GM12878 (cell line): ENCODE data around the gene HNRNPAB. TPM values are rescaled to one million over a fixed set of nuclear protein-coding genes. Genes with fewer than 3 reads are reported as not detected.

Experiments
- ATAC-seq: fragments of 200-7000 bp; cut with Tn5 transposase; 3 replicates; pipeline ENCODE4 v1.9.1; 2020; ENCODE audit warnings: mild to moderate bottlenecking, moderate library complexity
- BruUV-seq: library from RNA; stranded (reverse); fragments of 400-500 nt; replicated peaks from 2 replicates; lab custom pipeline; 2021; lab: Mats Ljungman, UMichigan
- CTCF ChIA-PET: fragments of 300-600 bp; sonication (Branson Sonifier 250); formaldehyde crosslinking; extraction: SDS; loops from one replicate; lab custom pipeline; 2021; ENCODE audit warnings: inconsistent platforms; lab: Yijun Ruan, JAX
- POLR2A ChIA-PET: fragments of 350-600 bp; formaldehyde crosslinking; extraction: SDS; loops from one replicate; lab custom pipeline; 2021; ENCODE audit warnings: inconsistent platforms; lab: Charles Lee
- RAD21 ChIA-PET: fragments of 300-600 bp; sonication (Branson Sonifier 250); formaldehyde crosslinking; loops from one replicate; lab custom pipeline; 2023; ENCODE audit warnings: antibody characterized with exemption; ENCODE audit not compliant: unreplicated experiment; lab: Charles Lee
- SMC1A ChIA-PET: fragments of 300-600 bp; sonication (Branson Sonifier 250); formaldehyde crosslinking; loops from one replicate; lab custom pipeline; 2023; ENCODE audit not compliant: unreplicated experiment, uncharacterized antibody; lab: Charles Lee
- DNase-seq: peaks from one replicate; pipeline ENCODE4 v3.0.0-alpha.2; 2011; ENCODE audit warnings: low read depth, low spot score
- FAIRE-seq: peaks from 3 replicates; lab custom pipeline; 2011; peaks lifted over from hg19 to GRCh38; lab: Jason Lieb, UNC
- H2AFZ ChIP-seq: 2 replicates; pipeline ENCODE4 v1.6.0; 2011; ENCODE audit warnings: low read depth, low read length, control low read depth; ENCODE audit not compliant: control insufficient read depth
- H3K27ac ChIP-seq: 2 replicates; pipeline ENCODE4 v1.5.1; 2011; ENCODE audit warnings: control low read depth; ENCODE audit not compliant: control insufficient read depth, insufficient read depth
- H3K27me3 ChIP-seq, 2 experiments: replicated peaks in 1 of 2; 2 replicates each; pipeline versions ENCODE4 v1.6.0 to v1.6.1; 2011; ENCODE audit warnings: low read length in 1 of 2; ENCODE audit not compliant: control insufficient read depth in 2 of 2, insufficient read depth in 2 of 2
- H3K36me3 ChIP-seq, 2 experiments: 2 replicates each; pipeline ENCODE4 v1.5.1; 2011; ENCODE audit warnings: low read length in 1 of 2; ENCODE audit not compliant: control insufficient read depth in 2 of 2, insufficient read depth in 2 of 2
- H3K4me1 ChIP-seq: 2 replicates; pipeline ENCODE4 v1.6.1; 2011; ENCODE audit warnings: mild to moderate bottlenecking, low read length, moderate library complexity, mixed read lengths; ENCODE audit not compliant: control insufficient read depth, insufficient read depth
- H3K4me2 ChIP-seq: 2 replicates; pipeline ENCODE4 v1.6.0; 2011; ENCODE audit warnings: control low read depth; ENCODE audit not compliant: control insufficient read depth, insufficient read depth
- H3K4me3 ChIP-seq: fragments of 200-600 bp; sonication (generic); 2 replicates; pipeline ENCODE4 v1.5.1; 2016
- H3K79me2 ChIP-seq: 2 replicates; pipeline ENCODE4 v1.6.0; 2011; ENCODE audit warnings: low read length; ENCODE audit not compliant: control insufficient read depth, insufficient read depth
- H3K9ac ChIP-seq: 2 replicates; pipeline ENCODE4 v1.8.0; 2011; ENCODE audit warnings: low read length, control low read depth, mixed read lengths; ENCODE audit not compliant: control insufficient read depth, insufficient read depth
- H3K9me3 ChIP-seq: replicated peaks from 3 replicates; pipeline ENCODE4 v1.5.1; 2011; ENCODE audit warnings: mild to moderate bottlenecking, low read length; ENCODE audit not compliant: control insufficient read depth, insufficient read depth
- H4K20me1 ChIP-seq: 2 replicates; pipeline ENCODE4 v1.6.0; 2011; ENCODE audit not compliant: control insufficient read depth, insufficient read depth
- ATF3 ChIP-seq: IDR thresholded peaks from 2 replicates; pipeline ENCODE4 v1.6.1; 2011; ENCODE audit warnings: low read depth, mild to moderate bottlenecking, low read length, moderate library complexity, borderline replicate concordance; ENCODE audit errors: extremely low read depth
- BMI1 ChIP-seq: fragments of 450-650 bp; IDR thresholded peaks from 2 replicates; pipeline ENCODE4 v1.6.1; 2016; ENCODE audit warnings: mild to moderate bottlenecking, moderate library complexity, borderline replicate concordance
- FOXM1 ChIP-seq: IDR thresholded peaks from 2 replicates; pipeline ENCODE4 v1.6.1; 2012; ENCODE audit warnings: low read depth, mild to moderate bottlenecking, inconsistent platforms, low read length, moderate library complexity
- JUNB ChIP-seq: IDR thresholded peaks from 2 replicates; pipeline ENCODE4 v1.6.1; 2016; ENCODE audit warnings: antibody characterized with exemption, mild to moderate bottlenecking
- MEF2B ChIP-seq: fragments of 450-650 bp; IDR thresholded peaks from 2 replicates; pipeline ENCODE4 v1.6.1; 2018; ENCODE audit warnings: mild to moderate bottlenecking, moderate library complexity; ENCODE audit not compliant: partially characterized antibody, poor library complexity, severe bottlenecking
- MTA3 ChIP-seq: IDR thresholded peaks from 2 replicates; pipeline ENCODE4 v1.6.1; 2012; ENCODE audit warnings: low read length, inconsistent platforms, borderline replicate concordance
- NFIC ChIP-seq: IDR thresholded peaks from 2 replicates; pipeline ENCODE4 v1.6.1; 2012; ENCODE audit warnings: low read depth, mild to moderate bottlenecking, inconsistent platforms, low read length, moderate library complexity
- NR2C1 ChIP-seq: fragments of 450-650 bp; IDR thresholded peaks from 2 replicates; pipeline ENCODE4 v1.6.1; 2017; ENCODE audit warnings: antibody characterized with exemption, mild to moderate bottlenecking, moderate library complexity
- NR2F1 ChIP-seq: fragments of 450-650 bp; conservative IDR thresholded peaks from 2 replicates; pipeline ENCODE4 v1.6.1; 2017; ENCODE audit warnings: mild to moderate bottlenecking
- PAX8 ChIP-seq: fragments of 450-650 bp; IDR thresholded peaks from 2 replicates; pipeline ENCODE4 v1.6.1; 2017; ENCODE audit warnings: mild to moderate bottlenecking, moderate library complexity
- POLR2AphosphoS5 ChIP-seq: IDR thresholded peaks from 2 replicates; pipeline ENCODE4 v1.6.1; 2011; ENCODE audit warnings: mild to moderate bottlenecking, low read length, inconsistent platforms
- RFX5 ChIP-seq: IDR thresholded peaks from 2 replicates; pipeline ENCODE4 v1.6.1; 2011; ENCODE audit warnings: low read depth, low read length, improper control_type of control experiment
- SREBF1 ChIP-seq: IDR thresholded peaks from 2 replicates; pipeline ENCODE4 v1.6.1; 2012; ENCODE audit warnings: mild to moderate bottlenecking, low read length
- TCF3 ChIP-seq: IDR thresholded peaks from 2 replicates; pipeline ENCODE4 v1.6.1; 2012; ENCODE audit warnings: low read depth, mild to moderate bottlenecking, low read length, borderline replicate concordance; ENCODE audit not compliant: insufficient read depth
- ZNF592 ChIP-seq: fragments of 450-650 bp; IDR thresholded peaks from 2 replicates; pipeline ENCODE4 v1.6.1; 2017; ENCODE audit warnings: mild to moderate bottlenecking, moderate library complexity
- WGBS: methylation state at CpG from one replicate; pipeline ENCODE4 v1.1.6; 2016; ENCODE audit warnings: low lambda C conversion rate; ENCODE audit not compliant: insufficient replicate concordance, insufficient coverage; ENCODE audit errors: missing lambda C conversion rate; 5-methylcytosine and 5-hydroxymethylcytosine counted together
- in situ Hi-C: fragments of 300-500 bp; cut with MboI; formaldehyde crosslinking; loops from 9 replicates; pipeline ENCODE4 v1.14.3; 2018; ENCODE audit warnings: mixed read lengths
- intact Hi-C: fragments of 100-400 bp; cut with micrococcal nuclease; formaldehyde crosslinking; loops from one replicate; pipeline ENCODE4 v1.14.2; 2022; ENCODE audit not compliant: unreplicated experiment
- polyA plus RNA-seq, 11 experiments: library from polyadenylated mRNA; depleted of rRNA in 4 of 11; unstranded in 6 of 11; stranded (reverse) in 5 of 11; fragments of >200 nt; fragmentation: Nextera tagmentation in 4 of 11; fragmentation: Illumina TruSeq in 1 of 11; extraction: Ambion mirVana in 4 of 11; extraction: Trizol in 1 of 11; gene quantifications; 1 replicate in 1 of 11; 2 replicates in 10 of 11; pipeline versions ENCODE4 v1.2.1 to v1.2.3, GENCODE V29; 2011 to 2016; ENCODE audit warnings: inconsistent platforms in 2 of 11, missing spikeins in 2 of 11, low read depth in 1 of 11
- total RNA-seq, 4 experiments: library from RNA; depleted of rRNA in 3 of 4; stranded (reverse); fragments of >200 nt in 3 of 4; fragmentation: Illumina TruSeq in 1 of 4; extraction: Trizol in 1 of 4; gene quantifications; 2 replicates each; pipeline versions ENCODE4 v1.2.1 to v1.2.3, GENCODE V29; 2013 to 2021

Gene HNRNPAB
- total and polyA plus RNA-seq, 10 of the 15 experiments (the other 5 are each of a cell fraction or from before 2014, with no cell fraction given), result 42.3 to 330 (median 230) TPM

GRCh38 chr5:178225174-178225573 is 20.8 kb downstream of the HNRNPAB start:
- H2AFZ ChIP-seq, result no peak overlapping the region
- H3K27ac ChIP-seq, result no peak overlapping the region
- ChIA-PET SMC1A (no interaction called here), CTCF (interaction anchor here (1.7 kb wide), 1 partner anchor 10 kb away, joined by 6 read pairs; no protein-coding TSS in a partner anchor), RAD21 (no interaction called here), POLR2A (no interaction called here)
- no peak for DNase-seq
- 100% methylated on average over 6 of the region's 6 CpGs for WGBS
- no peak for ATAC-seq
- H4K20me1 ChIP-seq, result no peaks in the 10 kb centered on the region
- H3K9me3 ChIP-seq, result no peaks in the 10 kb centered on the region
- peaks cover 4 to 16% of the 10 kb centered on the region in 2 experiments; a peak in 3 of 4 replicates for H3K36me3 ChIP-seq
- FAIRE-seq, result no peak
- H3K4me2 ChIP-seq, result no peak overlapping the region
- peaks cover 8% of the 10 kb centered on the region for H3K79me2 ChIP-seq
- H3K27me3 ChIP-seq, result no peaks in the 10 kb centered on the region
- in situ Hi-C loops, result no loop called here
- no peak overlapping the region for H3K9ac ChIP-seq
- H3K4me3 ChIP-seq, result no peak overlapping the region
- TF ChIP-seq FOXM1, result no peak
- no peak for TF ChIP-seq BMI1
- no peak for TF ChIP-seq TCF3
- TF ChIP-seq MEF2B, result no peak
- no peak for TF ChIP-seq NFIC
- no TSS peak for BruUV-seq
- no peaks in the 10 kb centered on the region for H3K4me1 ChIP-seq
- intact Hi-C loops, result no loop called here

GRCh38 chr5:178227138-178227659 is 22.9 kb downstream of the HNRNPAB start:
- in situ Hi-C loops, result no loop called here
- no TSS peak for BruUV-seq
- H3K9me3 ChIP-seq, result no peaks in the 10 kb centered on the region
- FAIRE-seq (no peak), DNase-seq (no peak), ATAC-seq (no peak)
- no peak overlapping the region for H3K27ac ChIP-seq
- SMC1A ChIA-PET, result no interaction called here
- H3K27me3 ChIP-seq, result no peaks in the 10 kb centered on the region
- peaks cover 10% of the 10 kb centered on the region for H3K4me1 ChIP-seq
- RAD21 ChIA-PET, result no interaction called here
- H4K20me1 ChIP-seq, result no peaks in the 10 kb centered on the region
- CTCF ChIA-PET, result no interaction called here
- H2AFZ ChIP-seq, result no peak overlapping the region
- 85% methylated on average over 4 of the region's 4 CpGs for WGBS
- H3K9ac ChIP-seq, result no peak overlapping the region
- intact Hi-C loops, result no loop called here
- no peak overlapping the region for H3K4me3 ChIP-seq
- H3K79me2 ChIP-seq, result peaks cover 28% of the 10 kb centered on the region
- H3K4me2 ChIP-seq, result no peak overlapping the region
- peaks cover 4 to 11% of the 10 kb centered on the region in 2 experiments for H3K36me3 ChIP-seq
- POLR2A ChIA-PET, result no interaction called here
- TF ChIP-seq NR2C1 (no peak), RFX5 (no peak), ATF3 (no peak), ZNF592 (no peak), POLR2AphosphoS5 (no peak), SREBF1 (no peak), MTA3 (no peak), NR2F1 (no peak), PAX8 (no peak), JUNB (no peak)
